CD4-positive, alpha-beta T cell treated with Interleukin-15 for 1 hour (primary cell): ENCODE data around the gene ZACN.
"Not testable (repeated sequence)": the region's sequence is repeated elsewhere in the genome, so short reads cannot be mapped to it uniquely, and the experiment has no call there.

ENCODE experiments used
- DNase-seq: peaks from one replicate; pipeline ENCODE4 v3.0.0-alpha.2; 2020

The ZACN gene

DNA sequence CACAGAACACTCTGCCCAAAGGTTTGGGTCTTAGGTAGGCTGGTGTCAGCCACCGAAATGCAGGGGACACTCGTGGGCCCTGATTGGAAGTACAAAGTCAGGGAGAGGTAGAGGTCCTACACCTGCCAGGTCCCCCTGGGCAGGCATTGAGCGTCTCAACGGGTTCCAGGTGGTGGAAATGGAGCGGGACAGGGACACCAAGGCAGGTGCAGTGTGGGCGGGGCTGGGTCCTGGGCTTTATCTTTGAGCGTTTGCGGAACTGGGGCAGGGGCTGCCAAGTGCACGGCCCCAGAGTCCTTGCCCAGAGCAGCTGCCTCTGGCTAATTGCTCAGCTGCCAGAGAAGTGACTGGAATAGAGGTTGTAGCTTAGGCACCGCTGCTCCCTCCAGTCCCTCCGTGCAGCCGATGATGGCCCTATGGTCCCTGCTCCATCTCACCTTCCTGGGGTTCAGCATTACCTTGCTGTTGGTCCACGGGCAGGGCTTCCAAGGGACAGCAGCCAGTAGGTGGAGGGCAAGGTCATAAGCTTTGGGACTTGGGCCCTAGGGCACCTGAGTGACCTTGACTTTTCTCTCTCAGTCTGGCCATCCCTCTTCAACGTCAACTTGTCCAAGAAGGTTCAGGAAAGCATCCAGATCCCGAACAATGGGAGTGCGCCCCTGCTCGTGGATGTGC, at the start of gene ZACN:
ZACN (plus strand) TSS at position 323 of the 675 bp plus-strand sequence; CDS start at position 406, 83 bp downstream.
- no peak for DNase-seq

DNA sequence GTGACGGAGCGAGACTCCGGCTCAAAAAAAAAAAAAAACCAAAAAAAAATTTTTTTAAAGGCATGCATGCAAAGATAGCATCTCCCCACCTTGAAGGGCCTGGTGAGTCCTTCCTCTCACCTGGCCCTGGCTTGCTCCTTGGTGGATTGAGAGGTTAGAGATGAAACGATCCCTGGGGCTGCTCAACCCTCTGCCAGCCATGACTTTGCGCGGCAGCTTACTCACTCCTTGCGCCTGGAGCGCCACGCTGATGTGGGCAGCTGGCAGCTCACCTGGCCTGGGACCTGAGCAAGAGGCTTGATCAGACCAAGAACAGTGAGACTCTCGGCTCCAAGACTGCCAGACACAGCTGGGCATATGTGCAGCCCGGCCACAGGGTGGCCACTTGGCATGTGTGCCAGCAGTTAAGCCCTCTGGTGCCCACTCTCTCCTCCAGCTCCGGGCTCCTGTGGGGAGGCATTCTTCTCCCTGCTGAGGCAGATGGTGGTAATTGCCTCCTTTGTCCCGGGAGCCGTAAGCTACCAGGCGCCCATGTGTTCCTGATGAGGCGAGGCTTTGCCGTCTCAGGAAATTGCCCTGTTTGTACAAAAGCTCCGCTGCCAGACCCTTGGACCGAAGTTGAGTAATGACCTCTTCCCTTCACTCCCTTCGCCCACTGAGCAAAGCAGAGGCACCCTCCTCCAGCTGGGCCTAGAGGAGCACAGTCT, 46.8 kb upstream of the ZACN start:
- DNase-seq = no peak

GRCh38 chr17:76032780-76033108, 46.2 kb upstream of the ZACN start:
- DNase-seq = no peak

GRCh38 chr17:76033139-76033538, 45.8 kb upstream of the ZACN start:
- DNase-seq = no peak

DNA sequence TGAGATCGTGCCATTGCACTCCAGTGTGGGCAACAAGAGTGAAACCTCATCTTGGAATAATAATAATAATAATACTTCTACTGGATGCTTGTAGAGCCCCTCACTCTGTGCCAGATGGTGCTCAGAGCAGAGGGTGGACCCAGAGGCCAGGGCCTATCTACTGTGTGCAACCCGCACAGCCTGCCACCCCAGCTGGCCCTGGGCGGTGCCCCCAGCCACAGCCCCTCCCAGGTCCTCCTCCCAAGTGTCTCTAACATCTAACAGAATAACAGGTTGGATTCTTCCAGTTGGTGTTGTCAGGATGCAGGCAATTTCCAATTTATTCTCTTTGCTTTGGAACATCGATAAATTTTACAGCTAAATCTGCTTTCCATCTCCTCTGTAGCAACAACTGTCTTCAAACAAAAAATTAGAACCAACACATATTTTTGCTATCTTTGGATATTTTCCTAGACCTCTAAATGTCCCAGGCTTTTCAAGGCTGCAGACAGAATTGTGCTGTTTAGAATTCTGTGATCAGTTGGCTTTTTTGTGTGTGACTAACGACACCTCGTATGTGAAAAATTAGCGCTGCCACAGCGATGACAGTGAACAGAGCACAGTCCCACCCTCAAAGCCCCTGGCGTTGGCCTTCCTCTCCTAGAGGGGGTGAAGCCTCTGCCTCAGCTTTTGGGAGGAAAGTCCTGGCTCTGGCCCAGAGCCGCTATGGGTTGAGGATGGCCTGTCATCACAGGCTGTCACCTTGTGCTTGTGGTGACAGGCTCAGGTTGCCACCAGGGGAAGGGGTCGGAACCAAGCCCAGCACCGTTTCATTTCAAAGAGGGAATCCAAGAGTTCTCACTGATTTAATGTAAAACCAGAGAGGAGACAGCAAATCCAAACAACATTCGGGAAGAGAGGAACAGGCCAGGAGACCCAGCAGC, 44.3 kb upstream of the ZACN start:
- no peak for DNase-seq

DNA sequence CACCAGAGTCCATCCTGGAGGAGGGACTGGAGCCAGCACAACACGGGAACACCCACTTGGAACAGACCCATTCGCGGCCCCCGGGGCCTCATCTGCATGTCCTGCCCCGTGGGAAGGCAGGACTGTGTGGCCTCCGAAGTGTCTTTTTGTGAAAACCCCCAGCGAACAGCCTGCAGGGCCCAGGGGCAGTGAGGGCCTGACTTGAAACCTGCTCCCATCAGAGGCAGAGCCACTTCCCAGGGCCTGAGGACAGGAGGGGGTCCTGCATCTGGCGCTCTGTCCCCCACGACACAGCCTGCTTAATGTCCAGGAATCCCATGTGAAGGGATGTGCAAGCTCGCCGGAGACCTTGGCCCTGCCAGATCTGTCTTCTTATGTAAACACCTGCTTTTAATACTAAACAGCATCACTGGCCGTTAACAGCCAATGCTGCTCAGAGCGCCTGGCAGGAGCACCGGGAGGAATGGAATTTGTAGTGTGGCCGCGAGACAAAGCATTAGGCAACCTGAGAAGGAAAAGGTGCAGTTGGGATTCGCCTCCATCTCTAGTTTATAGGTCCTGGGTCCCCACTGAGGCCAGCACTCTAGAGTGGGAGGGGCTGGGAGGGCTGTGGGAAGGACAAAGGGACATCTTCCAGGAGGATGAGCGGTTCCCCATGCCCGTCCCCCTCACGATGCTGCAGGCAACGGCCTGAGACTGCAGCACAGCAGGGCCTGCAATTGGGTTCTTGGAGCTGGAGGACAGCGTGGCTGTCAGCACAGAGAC, 42.3 kb upstream of the ZACN start:
- no peak for DNase-seq

GRCh38 chr17:76038050-76038449, 40.9 kb upstream of the ZACN start:
- no peak for DNase-seq

- no peak for DNase-seq
These were observed 39.9 kb upstream of the ZACN start for GRCh38 chr17:76039121-76039520.

GRCh38 chr17:76040376-76040775, 38.6 kb upstream of the ZACN start:
- no peak for DNase-seq

DNA sequence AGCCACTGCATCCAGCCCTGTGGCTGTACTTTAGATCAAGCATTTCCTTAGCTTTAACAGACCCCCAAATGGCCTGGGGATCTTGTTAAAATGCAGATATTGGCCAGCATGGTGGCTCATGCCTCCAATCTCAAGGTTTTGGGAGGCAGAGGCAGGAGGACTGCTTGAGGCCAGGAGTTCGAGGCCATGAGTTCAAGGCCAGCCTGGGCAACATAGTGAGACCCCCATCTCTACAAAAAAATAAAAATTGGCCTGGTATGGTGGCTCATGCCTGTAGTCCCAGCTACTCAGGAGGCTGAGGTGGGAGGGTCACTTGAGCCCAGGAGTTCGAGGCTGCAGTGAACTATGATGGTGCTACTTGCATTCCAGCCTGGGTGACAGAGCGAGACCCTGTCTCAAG, 36.1 kb upstream of the ZACN start:
- DNase-seq = not testable (repeated sequence)

DNA sequence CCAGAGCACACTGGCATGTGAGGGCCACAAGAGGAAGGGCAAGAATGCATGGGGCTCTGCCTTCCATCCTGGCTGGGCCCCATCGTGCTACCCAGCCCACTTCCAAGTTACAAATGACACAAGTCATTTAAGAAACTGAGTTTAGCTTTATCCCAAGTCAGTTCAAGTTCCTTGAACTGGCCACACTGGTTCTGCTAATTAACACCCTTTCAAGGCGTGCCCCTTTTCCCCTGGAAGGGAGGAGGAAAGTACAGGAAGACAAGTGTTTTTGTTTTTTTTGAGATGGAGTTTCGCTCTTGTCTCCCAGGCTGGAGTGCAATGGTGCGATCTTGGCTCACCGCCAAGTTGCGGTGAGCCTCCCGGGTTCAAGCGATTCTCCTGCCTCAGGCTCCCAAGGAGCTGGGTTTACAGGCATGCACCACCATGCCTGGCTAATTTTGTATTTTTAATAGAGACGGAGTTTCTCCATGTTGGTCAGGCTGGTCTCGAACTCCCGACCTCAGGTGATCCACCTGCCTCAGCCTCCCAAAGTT, 34.4 kb upstream of the ZACN start:
- DNase-seq = not testable (repeated sequence)

DNA sequence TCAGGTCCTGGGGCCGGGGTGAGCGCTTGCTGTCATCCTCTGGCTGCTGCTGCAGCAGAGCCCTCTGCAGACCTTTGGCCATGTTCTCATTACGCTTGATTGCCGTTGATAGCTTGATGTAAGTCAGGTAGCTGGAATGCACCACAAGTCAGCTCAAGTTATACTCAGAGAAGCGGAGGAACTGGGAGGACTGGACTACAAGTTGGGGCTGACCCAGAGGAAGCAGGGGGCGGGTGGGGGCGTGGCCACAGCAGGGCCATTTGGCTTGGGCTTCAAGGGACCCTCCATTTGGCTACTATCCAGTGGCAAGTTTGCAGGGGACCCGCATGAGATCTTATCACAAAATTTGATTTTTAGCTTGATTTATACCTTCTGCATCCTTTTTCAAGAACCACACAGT, 32.9 kb upstream of the ZACN start:
- no peak for DNase-seq

DNA sequence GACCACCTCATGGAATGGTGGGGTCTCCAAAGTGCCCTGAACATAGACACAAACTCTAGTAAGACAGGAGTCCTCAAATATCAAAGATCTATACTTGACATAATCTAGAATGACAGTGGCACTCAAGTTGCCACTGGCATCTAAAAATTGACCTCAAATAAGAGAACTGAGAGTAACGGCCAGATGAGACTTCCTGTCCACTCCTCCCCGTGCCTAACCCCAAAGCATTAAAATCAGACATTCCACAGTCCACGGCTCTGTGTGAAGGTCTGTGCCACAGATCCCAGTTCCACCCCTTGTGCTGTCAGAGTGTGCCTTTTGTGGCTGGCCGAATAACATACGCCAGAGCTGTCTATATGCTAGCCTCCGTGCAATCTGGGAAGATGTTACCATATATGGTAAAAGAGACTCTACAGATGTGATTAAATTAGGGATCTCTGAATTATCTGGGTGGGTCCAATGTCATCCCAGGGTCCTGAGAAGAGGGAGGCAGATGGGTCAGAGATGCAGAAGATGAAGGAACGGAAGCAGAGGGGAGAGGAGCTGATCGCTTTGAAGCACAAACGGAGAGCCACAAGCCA, 30.9 kb upstream of the ZACN start:
- DNase-seq = no peak

DNA sequence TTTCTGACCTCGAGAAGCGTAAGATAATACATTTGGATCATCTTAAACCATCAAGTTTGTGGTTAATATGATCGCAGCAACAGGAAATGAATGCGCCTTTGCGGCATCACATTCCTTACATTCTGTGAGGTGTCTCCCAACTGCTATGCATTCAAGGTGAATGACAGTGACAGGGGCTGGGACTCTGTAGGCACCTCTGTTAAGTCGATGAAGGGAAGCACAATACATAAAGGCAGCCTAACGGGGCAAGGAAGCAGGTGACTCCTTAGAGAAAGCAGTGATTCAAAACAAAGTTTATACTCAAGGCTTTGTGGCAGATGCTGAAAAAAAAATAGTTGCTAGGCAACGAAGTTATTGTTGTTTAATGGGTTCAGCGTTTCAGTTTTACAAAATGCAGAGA, 30.3 kb upstream of the ZACN start:
- DNase-seq = no peak

- DNase-seq = no peak
These were observed 29.7 kb upstream of the ZACN start for GRCh38 chr17:76049239-76049638.

GRCh38 chr17:76049836-76050537, 29.0 kb upstream of the ZACN start:
- DNase-seq = no peak

DNA sequence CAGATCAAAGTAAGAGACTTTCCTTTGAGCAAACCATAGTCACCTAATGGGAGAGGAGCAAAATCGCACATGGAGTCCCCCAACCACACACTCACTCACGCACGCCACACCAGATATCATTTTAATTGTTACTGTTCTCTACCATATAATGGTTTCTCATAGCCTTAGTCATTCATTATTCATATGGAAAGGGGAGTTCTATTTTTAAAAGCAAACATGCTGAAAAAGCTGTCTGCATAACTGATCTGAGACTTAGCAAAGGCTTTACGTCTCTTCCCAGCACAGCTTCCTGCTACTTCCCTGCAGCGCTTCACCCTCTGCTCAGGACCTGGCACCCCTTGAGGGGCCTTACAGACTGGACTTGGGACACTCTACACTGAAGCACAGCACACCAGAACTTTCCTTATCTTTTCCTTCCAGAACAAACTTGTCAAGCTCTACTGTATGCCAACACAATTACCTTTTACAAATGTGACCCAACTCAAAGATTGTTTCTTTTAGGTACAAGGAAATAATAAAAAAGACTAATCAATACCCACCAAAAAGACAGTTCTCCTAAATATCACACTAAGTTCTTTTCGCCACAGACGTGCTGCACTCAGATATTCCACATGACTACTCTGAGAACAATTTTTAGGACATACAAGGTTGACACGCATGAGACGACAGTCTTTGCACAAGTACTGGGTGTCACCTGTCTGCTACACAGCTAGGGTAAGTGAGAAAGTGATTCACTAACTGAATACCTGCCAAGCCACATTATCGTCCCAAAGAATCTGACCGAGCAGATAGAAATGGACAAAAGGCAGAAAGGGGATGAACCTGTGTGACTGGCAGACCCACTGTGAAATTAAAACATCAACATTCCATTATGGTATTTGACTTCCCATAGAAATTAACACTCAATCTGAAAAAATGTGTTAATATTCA, 28.2 kb upstream of the ZACN start:
- no peak for DNase-seq

DNA sequence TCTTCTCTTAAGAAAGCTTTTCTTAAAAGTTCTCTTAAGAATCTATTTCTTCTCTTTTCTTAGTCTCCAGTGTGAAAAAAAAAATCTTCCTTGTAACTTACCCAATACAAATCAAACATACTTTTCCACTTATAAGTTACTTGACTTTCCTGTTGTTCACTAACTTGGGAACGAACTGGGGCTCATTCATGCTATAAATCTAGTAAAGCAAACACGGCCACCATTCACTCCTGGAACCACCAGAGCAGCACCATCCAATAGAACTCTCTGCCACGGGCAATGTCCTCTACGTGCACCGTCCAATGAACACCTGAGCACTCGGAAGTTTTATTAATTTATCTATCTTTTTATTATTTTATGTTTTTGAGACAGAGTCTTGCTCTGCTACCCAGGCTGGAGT, 27.4 kb upstream of the ZACN start:
- no peak for DNase-seq

GRCh38 chr17:76053246-76054111, 25.5 kb upstream of the ZACN start:
- no peak for DNase-seq

GRCh38 chr17:76054112-76054476, 24.9 kb upstream of the ZACN start:
- no peak for DNase-seq
